OCI-LY7 (cell line): ENCODE results near the gene TLE3.

Source experiments
- CTCF ChIP-seq: fragments of 200-600 bp; sonication (generic); conservative IDR thresholded peaks from 2 replicates; pipeline ENCODE4 v1.5.1; 2014; ENCODE audit warnings: mild to moderate bottlenecking, antibody characterized with exemption, low read length, moderate library complexity, mixed read lengths
- EZH2phosphoT487 ChIP-seq: fragments of 200-600 bp; sonication (generic); IDR thresholded peaks from 2 replicates; pipeline ENCODE4 v1.6.1; 2018; ENCODE audit warnings: low read depth, borderline replicate concordance, mild to moderate bottlenecking, mixed run types, antibody characterized with exemption, low read length, moderate library complexity, mixed read lengths

- TF ChIP-seq CTCF, result no peak
- TF ChIP-seq EZH2phosphoT487, result no peak
These were observed 41.5 kb downstream of the TLE3 start for GRCh38 chr15:70056091-70056680.
